HG02938 (cell line): ENCODE data around the gene ADAM15.

ENCODE experiments used
- ATAC-seq: cut with Tn5 transposase; IDR thresholded peaks from one replicate; pipeline ENCODE4 v1.9.1; 2021; ENCODE audit warnings: mild to moderate bottlenecking, moderate library complexity; ENCODE audit not compliant: unreplicated experiment

Gene ADAM15

DNA sequence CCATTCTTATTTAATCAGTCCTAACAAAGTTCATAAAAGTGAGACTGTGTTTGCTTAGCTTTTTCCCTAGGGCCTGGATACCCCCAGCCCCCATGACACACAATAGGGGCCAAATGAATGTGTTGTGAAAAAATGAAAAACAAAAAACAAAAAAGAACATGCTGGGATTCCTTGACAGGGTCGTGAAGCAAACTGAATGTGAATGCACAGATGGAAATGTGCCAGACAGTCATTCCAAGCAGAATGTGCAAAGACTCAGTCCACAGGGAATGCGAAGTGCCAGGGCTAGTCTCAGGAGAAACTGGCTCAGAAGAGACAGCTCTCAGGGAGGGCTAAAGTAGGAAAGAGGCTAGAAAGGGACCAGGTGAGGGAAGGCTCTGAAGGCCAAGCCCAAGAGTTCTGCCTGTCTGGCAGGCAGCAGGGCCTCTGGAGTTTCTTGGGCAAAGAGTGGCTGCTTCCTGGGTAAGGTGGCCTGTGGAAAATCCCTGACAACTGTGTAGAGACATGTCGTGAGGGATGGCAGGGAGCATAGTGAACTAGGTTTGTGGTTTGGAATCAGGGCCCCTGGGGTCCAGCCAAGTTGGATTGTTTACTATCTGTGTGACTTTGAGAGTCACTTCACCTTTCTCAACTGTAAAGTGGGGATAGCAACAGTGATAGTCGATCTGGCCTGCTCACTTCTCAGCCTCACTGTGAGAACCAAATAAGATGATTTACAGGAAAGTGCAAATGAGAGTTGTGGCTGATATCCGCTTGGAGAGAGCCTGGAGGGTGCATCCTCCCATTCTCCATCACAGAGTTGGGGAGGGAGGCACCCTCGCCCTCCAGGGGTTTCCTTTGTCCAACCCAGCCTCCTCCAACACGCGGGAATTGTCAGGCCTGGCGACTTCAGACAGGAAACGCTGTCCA, 1.2 kb upstream of the ADAM15 start:
- peak; percentile 4 for ATAC-seq

- ATAC-seq = peak; percentile 17
These were observed 243 bp downstream of the ADAM15 start for GRCh38 chr1:155051342-155051776.

DNA sequence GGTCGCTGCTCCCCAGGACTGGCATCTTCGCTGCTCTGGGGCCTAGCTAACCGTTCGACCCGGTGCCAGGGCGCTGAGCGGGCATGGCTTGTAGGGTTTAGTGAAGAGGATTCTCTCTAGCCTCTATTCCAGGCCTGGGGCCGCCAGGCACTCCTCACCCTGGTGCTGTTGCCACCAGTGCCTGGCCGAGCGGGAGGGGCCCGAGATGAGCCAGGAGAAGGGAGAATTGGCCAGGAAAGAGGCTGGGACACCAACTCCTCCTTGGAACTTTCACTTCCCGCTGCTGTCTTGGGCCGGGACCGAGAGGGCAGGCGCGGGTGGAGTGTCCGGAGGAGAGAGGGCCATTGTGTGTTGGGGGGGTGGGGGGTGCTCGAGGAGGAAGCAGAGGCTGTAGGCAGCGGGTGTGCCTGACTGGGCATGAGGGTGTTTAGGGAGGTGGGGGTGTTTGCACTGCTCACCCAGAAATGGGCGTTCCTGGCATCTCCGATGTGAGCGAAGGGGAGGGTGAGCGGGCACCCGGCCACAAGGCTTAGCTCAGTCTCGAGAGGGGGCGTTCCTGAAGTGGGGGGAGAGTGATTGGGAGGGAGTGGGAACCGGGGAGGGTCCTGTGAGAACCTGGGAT, 772 bp downstream of the ADAM15 start:
- no peak for ATAC-seq

- no peak for ATAC-seq
These were observed 1.6 kb downstream of the ADAM15 start for GRCh38 chr1:155052439-155053395.

DNA sequence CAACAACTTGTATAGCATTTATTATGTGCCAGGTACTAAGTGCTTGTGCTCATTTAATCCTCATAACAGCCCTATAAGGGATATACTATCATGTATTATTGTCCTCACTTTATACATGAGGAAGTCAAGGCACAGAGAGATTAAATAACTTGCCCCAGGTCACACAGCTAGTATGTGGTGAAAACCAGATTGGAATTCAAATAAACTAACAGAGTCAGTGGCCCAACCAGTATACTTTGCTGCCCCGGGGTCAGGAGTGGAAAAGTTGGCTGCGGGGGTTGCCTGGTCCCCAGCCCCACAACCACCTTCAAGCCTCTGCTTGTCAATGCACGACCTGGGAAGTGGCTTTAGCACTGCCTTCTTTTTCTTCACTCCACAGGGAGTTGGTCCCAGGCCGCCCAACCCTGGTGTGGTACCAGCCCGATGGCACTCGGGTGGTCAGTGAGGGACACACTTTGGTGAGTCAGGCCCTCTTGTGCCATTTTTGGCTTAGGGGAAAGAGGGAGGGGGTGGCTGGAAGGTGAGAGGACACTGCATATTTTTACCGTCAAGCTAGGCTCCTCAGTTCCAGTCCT, 2.5 kb downstream of the ADAM15 start:
- ATAC-seq = no peak

DNA sequence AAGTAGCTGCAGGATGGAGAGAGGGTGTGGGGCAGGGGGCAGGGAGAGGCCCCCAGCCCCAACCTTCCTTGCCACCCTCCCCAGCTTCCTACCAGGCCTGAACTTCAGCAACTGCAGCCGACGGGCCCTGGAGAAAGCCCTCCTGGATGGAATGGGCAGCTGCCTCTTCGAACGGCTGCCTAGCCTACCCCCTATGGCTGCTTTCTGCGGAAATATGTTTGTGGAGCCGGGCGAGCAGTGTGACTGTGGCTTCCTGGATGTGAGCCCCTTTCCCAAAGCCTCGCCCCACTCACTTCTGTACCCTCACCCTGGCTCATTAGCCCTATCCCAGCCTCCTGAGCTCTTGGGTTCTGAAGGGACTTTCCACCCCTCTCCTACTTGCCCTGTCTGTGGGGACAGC, 6.0 kb downstream of the ADAM15 start:
- ATAC-seq = no peak

GRCh38 chr1:155057788-155058211, 6.7 kb downstream of the ADAM15 start:
- no peak for ATAC-seq

DNA sequence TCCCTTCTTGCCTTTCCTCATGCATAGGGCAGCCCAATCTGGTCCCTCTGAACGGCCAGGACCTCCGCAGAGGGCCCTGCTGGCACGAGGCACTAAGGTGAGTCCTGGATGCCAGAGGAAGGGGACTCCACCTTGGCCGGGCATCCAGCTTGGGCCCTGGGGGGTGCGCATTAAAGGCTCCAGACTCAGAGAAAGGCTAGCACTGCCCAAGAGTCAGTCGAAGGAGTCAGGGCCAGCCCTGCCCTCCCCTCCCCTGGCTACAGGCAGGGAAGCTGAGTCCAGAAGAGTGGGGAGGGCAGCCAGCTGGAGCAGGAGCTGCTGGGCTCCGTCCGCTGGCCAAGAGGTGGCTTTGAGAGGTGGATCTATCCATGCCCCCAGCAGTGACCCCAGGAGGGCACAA, 9.6 kb downstream of the ADAM15 start:
- no peak for ATAC-seq

- no peak for ATAC-seq
These were observed 10.4 kb downstream of the ADAM15 start for GRCh38 chr1:155061381-155062150.

GRCh38 chr1:155062151-155062686, 11.1 kb downstream of the ADAM15 start:
- ATAC-seq = no peak

DNA sequence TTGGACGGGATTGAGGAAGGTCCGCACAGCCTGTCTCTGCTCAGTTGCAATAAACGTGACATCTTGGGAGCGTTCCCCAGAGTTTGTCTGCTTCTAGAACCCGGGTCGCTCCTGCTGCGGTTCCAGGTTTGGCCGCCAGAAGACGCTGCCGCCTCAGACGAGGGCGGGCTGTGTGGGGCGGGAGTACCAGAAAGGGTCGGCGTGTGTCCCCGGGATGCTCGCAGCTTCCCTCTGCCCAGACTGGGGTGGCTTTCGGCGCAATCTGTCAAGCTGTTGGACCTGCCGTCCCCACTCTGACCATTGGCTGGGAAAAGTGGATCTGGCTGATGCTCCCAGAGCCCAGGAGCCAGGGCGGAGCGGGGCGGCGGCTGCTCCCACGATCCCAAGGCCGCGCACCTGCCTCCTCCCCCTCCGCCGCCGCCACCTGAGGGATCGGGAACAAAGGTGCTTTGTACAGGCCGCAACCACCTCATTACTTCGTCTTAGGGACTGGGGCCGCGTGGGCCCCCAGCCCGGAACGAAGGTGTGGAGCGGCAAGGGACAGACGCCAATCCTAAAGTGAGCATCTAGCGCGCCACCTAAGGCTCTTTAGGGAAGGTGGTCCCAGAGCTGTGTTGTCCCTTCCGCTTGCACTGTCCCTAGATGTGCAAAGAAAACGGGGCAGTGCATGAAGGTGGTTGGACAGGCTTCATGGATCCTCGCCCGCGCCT, 11.7 kb downstream of the ADAM15 start:
- no peak for ATAC-seq

DNA sequence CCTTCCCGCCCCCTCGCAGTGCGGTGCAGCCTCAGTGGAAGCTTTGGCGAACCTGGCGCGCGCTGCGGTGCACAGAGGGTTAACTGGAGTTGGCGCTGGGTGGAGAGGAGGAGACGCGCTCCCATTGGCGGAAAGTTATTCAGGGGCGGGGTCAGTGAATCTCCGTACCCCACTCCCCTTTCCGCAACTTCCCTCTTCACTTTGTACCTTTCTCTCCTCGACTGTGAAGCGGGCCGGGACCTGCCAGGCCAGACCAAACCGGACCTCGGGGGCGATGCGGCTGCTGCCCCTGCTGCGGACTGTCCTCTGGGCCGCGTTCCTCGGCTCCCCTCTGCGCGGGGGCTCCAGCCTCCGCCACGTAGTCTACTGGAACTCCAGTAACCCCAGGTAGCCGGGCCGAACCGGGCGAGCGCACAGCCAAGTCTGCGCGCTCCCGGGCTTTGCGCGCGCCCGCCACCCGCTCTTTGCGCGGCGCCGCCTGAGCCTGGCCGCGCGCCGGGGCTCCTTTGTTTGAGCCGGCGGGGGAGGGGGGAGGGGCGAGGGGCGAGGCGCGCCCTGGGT, 12.5 kb downstream of the ADAM15 start, which contains the start of gene EFNA4:
Gene EFNA4 (plus strand): TSS at position 191 of the 561 bp plus-strand sequence. CDS start 84 bp downstream, at position 275.
- ATAC-seq = peak; percentile 69

DNA sequence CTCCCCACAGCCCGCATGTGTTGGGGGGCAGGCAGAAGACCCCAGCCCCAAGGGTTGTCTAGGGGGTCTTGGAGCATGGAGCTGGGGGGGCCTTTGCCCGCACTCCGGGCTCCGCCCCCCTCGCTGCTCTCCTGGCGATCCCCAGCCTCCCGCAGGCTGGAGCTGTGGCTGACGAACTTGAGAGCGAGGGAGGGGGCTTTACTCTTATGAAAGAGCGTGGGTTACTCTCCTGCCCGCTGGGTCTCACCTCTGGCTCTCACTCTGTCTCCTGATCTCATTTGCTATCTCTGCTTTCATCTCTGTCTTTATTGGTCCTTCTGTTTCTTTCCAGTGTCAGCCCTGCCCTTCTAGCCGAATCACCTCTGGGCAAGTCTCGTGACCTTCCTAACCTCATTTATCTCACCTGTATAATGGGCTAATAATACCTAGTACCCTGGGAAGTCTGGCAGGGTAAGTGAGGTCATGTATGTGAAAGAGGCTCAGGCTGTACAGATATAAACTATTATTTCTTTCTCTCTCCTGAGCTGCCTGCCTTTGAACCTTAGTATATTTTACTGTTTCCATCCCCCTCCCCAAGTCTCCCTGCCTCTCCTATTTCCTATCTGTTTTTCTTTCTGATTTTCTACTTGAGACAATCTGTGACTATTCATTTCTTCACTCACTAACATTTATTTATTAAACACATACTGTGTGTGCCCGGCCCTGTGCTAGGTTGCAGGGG, 13.2 kb downstream of the ADAM15 start:
- no peak for ATAC-seq

DNA sequence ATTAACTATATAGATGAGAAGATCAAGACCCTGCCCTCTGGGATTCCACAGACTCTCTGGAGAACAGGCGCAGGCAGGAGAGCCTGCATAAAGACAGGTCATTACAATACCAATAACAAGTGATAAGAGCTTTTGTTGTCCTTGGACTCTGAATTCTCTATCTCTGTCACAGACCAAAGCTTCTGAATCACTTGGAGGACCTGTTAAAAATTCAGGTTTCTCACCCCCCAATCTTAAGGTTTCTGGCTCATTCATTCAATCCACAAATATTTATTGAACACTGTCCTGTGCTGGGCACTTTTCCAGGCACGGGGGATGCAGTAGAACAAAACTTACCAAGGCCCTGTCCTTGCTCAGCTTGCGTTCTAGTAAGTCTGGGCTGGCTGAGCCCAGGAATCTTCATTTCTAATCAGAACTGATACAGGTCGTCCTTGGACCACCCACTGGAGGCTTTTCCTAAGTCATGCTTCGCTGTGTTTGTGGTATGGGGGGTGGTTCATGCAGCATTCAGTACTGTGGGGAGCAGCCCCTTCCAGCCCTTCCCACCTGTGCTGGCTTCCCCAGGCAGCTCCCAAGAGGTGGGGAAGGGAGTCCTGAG, 13.8 kb downstream of the ADAM15 start:
- ATAC-seq = no peak

DNA sequence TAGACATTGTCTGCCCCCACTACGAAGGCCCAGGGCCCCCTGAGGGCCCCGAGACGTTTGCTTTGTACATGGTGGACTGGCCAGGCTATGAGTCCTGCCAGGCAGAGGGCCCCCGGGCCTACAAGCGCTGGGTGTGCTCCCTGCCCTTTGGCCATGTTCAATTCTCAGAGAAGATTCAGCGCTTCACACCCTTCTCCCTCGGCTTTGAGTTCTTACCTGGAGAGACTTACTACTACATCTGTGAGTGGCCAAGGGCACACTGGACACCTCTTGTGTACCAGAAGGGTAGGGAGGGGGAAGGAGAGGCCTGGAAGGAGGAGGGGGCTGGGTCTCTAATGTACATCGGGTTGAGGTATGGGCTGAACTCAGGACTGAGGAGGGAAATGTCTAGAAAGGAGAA, 15.7 kb downstream of the ADAM15 start:
- no peak for ATAC-seq

DNA sequence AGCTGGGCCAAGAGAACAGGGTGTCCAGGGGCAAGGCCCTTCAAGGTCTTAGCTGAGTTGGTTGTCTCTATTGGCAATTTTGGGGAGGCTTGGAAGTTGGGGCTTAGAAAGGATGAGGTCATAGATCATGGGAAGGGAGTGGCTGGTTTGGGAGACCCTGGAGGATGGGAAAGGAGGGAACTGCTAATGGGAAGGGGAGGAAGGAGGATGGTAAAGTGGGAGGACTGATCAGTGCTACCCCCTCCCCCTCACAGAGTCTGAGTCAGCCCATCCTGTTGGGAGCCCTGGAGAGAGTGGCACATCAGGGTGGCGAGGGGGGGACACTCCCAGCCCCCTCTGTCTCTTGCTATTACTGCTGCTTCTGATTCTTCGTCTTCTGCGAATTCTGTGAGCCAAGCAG, 17.5 kb downstream of the ADAM15 start:
- ATAC-seq = no peak

- no peak for ATAC-seq
These were observed 18.5 kb downstream of the ADAM15 start for GRCh38 chr1:155069551-155070157.
